ENCODE data around the gene TRPV3. TPM values are rescaled to one million over a fixed set of nuclear protein-coding genes. Genes with fewer than 3 reads are reported as not detected.
A peak's percentile ranks its signal among the peaks of the same experiment; 100 is the strongest.

Gene TRPV3
- total and polyA plus RNA-seq, 2 of the 8 experiments (the other 6 are each of a cell fraction or from before 2014, with no cell fraction given): 0.56 to 1.0 TPM

DNA sequence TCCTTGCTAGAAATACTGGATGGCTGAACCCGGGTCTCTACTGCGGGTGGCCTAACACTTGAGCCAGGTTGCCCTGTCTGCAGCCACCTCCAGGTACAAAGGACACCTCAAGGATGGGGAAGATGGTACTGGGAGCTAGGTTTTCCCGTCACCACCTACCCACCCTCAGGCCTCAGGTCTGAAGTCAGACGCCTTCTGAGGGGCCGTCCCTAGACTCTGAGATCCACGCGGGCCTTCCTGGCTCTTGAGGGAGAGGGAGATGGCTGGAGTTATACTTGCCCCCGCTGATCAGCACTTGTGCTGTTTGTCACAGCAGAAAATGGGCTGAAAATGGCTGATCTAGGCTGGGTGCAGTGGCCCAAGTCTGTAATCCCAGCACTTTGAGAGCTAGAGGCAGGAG lies 10.6 kb downstream of the TRPV3 start:
- ChIA-PET POLR2A (ENCODE audit: partially characterized antibody) (no interaction called here), CTCF (ENCODE audit: partially characterized antibody) (interaction anchor here (0.6 to 2.2 kb wide), 4 partner anchors 12 to 617 kb away, joined by 3 to 11 read pairs (median 4); no protein-coding TSS in a partner anchor)
- Histone ChIP-seq H3K27me3 (replicated peaks in 1 of 4; ENCODE audit: control insufficient read depth in 3 of 4, extremely low read depth in 1 of 4, insufficient read depth in 3 of 4, low read length in 3 of 4) (no peaks in the 10 kb centered on the region), H2BK5ac (ENCODE audit: low read depth, low read length) (no peak overlapping the region), H4K91ac (replicated peaks; ENCODE audit: insufficient read length, low read length) (no peak overlapping the region), H2BK12ac (ENCODE audit: low read depth, low read length) (no peak overlapping the region), H3K36me3 (ENCODE audit: control insufficient read depth in 2 of 4, insufficient read depth in 4 of 4, low read length in 3 of 4) (no peaks in the 10 kb centered on the region), H3K18ac (ENCODE audit: extremely low read depth, low read length) (no peak overlapping the region), H3K4me2 (ENCODE audit: insufficient read depth in 1 of 2, low read depth in 2 of 2, low read length in 2 of 2) (no peak overlapping the region), H3K4ac (replicated peaks; ENCODE audit: insufficient read length, low read depth, low read length) (no peak overlapping the region), H2AK5ac (ENCODE audit: low read depth, low read length) (no peak overlapping the region), H3K79me2 (ENCODE audit: control insufficient read depth in 1 of 2, insufficient read depth in 2 of 2, low read length in 2 of 2) (no peaks in the 10 kb centered on the region), H4K8ac (ENCODE audit: extremely low read depth, insufficient read depth, low read length) (0 out of 2 replicates have a peak overlapping the region, but pooled peaks have one; percentile 57), H3K27ac (ENCODE audit: low read depth, low read length) (no peak overlapping the region), H4K20me1 (replicated peaks in 1 of 2; ENCODE audit: control insufficient read depth in 1 of 2, insufficient read depth in 2 of 2, low read length in 2 of 2) (peaks cover 0 to 4% of the 10 kb centered on the region in 2 experiments), H3K9me3 (ENCODE audit: insufficient read depth in 2 of 2, low read depth in 1 of 2, low read length in 1 of 2) (no peaks in the 10 kb centered on the region), H2BK15ac (ENCODE audit: low read length) (0 out of 2 replicates have a peak overlapping the region, but pooled peaks have one; percentile 16), H2BK120ac (replicated peaks; ENCODE audit: low read depth, low read length) (no peak overlapping the region), H3K23ac (ENCODE audit: insufficient read length) (no peak overlapping the region), H3K4me1 (replicated peaks in 1 of 4; ENCODE audit: control insufficient read depth in 3 of 4, insufficient read depth in 4 of 4, low read length in 3 of 4) (peaks cover 0 to 2% (median 0%) of the 10 kb centered on the region in 4 experiments; a peak in 1 of 7 replicates), H2AFZ (ENCODE audit: low read length) (no peak overlapping the region), H3K79me1 (ENCODE audit: low read depth, low read length) (no peaks in the 10 kb centered on the region), H2BK20ac (ENCODE audit: low read length) (no peak overlapping the region), H3K9ac (replicated peaks in 1 of 4; ENCODE audit: extremely low read depth in 1 of 4, low read depth in 3 of 4, low read length in 3 of 4) (no peak overlapping the region), H3K4me3 (ENCODE audit: extremely low read depth in 1 of 4, insufficient read depth in 2 of 4, low read depth in 3 of 4, low read length in 4 of 4) (no peak overlapping the region), H3K14ac (ENCODE audit: insufficient read length) (no peak overlapping the region), H3K23me2 (ENCODE audit: low read depth, low read length) (peaks cover 7% of the 10 kb centered on the region; the same call in 1 of the 2 replicates), H3K56ac (replicated peaks; ENCODE audit: insufficient read length, low read depth, low read length) (no peak overlapping the region), H4K5ac (ENCODE audit: insufficient read length, low read depth, low read length) (no peak overlapping the region)
- TF ChIP-seq ATF3 (IDR thresholded peaks at IDR 0.05; ENCODE audit: insufficient read depth, low read depth, low read length): no peak
- TF ChIP-seq KDM4A (IDR thresholded peaks at IDR 0.05; ENCODE audit: low read depth, low read length, severe bottlenecking): no peak
- TF ChIP-seq CHD2 (IDR thresholded peaks at IDR 0.05; ENCODE audit: low read length): no peak
- TF ChIP-seq EGR1 (IDR thresholded peaks at IDR 0.05; ENCODE audit: borderline replicate concordance, low read depth, low read length): no peak
- no peak for TF ChIP-seq SP1 (IDR thresholded peaks at IDR 0.05; ENCODE audit: low read depth, low read length)
- FAIRE-seq: no peak
- 99% methylated on average over 8 of the region's 8 CpGs; no CpG with 5 or more reads in 1 of the 2 experiments for WGBS, 2 experiments (ENCODE audit: extremely low coverage in 1 of 2, insufficient coverage in 1 of 2, insufficient read length in 1 of 2, insufficient replicate concordance in 2 of 2, low coverage in 1 of 2, low lambda C conversion rate in 2 of 2, missing lambda C conversion rate in 1 of 2)
- DNase-seq (ENCODE audit: low read depth in 1 of 2, low spot score in 2 of 2): no peak

Measured in H1 (cell line).